SK-N-SH (cell line): ENCODE results near the gene HOXA5.

Experiments used
- CTCF ChIP-seq: fragments of 200-600 bp; sonication (generic); IDR thresholded peaks from 2 replicates; pipeline ENCODE4 v1.6.1; 2017; ENCODE audit warnings: antibody characterized with exemption, mild to moderate bottlenecking, moderate library complexity
- EP300 ChIP-seq, 2 experiments: IDR thresholded peaks; 2 replicates each; pipeline versions ENCODE4 v1.4.0 to v1.6.1; 2012; ENCODE audit warnings: borderline replicate concordance in 1 of 2, low read depth in 1 of 2, low read length in 1 of 2
- EZH2phosphoT487 ChIP-seq: fragments of 200-600 bp; sonication (generic); IDR thresholded peaks from 2 replicates; pipeline ENCODE4 v1.6.1; 2017; ENCODE audit warnings: low read depth, mixed run types, mild to moderate bottlenecking, antibody characterized with exemption, moderate library complexity, borderline replicate concordance
- GATA2 ChIP-seq: sonication (generic); formaldehyde crosslinking; IDR thresholded peaks from 2 replicates; pipeline ENCODE4 v1.5.0; 2020; ENCODE audit warnings: mild to moderate bottlenecking, missing genetic modification reagents
- MAX ChIP-seq: IDR thresholded peaks from 2 replicates; pipeline ENCODE4 v1.4.0; 2012; ENCODE audit warnings: low read depth
- RAD21 ChIP-seq: IDR thresholded peaks from 2 replicates; pipeline ENCODE4 v1.6.1; 2012; ENCODE audit warnings: mild to moderate bottlenecking, low read length
- TCF12 ChIP-seq: IDR thresholded peaks from 2 replicates; pipeline ENCODE4 v1.4.0; 2012
- TEAD4 ChIP-seq: IDR thresholded peaks from 2 replicates; pipeline ENCODE4 v1.4.0; 2012; ENCODE audit warnings: mild to moderate bottlenecking, borderline replicate concordance; ENCODE audit not compliant: insufficient read depth
- TF ChIP-seq, protein P1 (sequence below): IDR thresholded peaks from 2 replicates; pipeline ENCODE4 v1.6.1; 2012; ENCODE audit warnings: mild to moderate bottlenecking, low read depth, low read length, moderate library complexity
- TF ChIP-seq, protein P2 (sequence below): IDR thresholded peaks from 2 replicates; pipeline ENCODE4; 2012

GRCh38 chr7:27174874-27175625, 31.6 kb upstream of the HOXA5 start:
- no peak for TF ChIP-seq EZH2phosphoT487
- TF ChIP-seq CTCF: no peak
- no peak for TF ChIP-seq EP300 (IDR thresholded peaks at IDR 0.05; ENCODE audit: borderline replicate concordance in 1 of 2, low read depth in 1 of 2, low read length in 1 of 2)
- TF ChIP-seq, protein P1, sequence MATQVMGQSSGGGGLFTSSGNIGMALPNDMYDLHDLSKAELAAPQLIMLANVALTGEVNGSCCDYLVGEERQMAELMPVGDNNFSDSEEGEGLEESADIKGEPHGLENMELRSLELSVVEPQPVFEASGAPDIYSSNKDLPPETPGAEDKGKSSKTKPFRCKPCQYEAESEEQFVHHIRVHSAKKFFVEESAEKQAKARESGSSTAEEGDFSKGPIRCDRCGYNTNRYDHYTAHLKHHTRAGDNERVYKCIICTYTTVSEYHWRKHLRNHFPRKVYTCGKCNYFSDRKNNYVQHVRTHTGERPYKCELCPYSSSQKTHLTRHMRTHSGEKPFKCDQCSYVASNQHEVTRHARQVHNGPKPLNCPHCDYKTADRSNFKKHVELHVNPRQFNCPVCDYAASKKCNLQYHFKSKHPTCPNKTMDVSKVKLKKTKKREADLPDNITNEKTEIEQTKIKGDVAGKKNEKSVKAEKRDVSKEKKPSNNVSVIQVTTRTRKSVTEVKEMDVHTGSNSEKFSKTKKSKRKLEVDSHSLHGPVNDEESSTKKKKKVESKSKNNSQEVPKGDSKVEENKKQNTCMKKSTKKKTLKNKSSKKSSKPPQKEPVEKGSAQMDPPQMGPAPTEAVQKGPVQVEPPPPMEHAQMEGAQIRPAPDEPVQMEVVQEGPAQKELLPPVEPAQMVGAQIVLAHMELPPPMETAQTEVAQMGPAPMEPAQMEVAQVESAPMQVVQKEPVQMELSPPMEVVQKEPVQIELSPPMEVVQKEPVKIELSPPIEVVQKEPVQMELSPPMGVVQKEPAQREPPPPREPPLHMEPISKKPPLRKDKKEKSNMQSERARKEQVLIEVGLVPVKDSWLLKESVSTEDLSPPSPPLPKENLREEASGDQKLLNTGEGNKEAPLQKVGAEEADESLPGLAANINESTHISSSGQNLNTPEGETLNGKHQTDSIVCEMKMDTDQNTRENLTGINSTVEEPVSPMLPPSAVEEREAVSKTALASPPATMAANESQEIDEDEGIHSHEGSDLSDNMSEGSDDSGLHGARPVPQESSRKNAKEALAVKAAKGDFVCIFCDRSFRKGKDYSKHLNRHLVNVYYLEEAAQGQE: no peak
- no peak for TF ChIP-seq RAD21
- no peak for TF ChIP-seq TEAD4
- no peak for TF ChIP-seq MAX
- TF ChIP-seq GATA2 (CRISPR knock-in tag): no peak
- no peak for TF ChIP-seq TCF12
- TF ChIP-seq, protein P2, sequence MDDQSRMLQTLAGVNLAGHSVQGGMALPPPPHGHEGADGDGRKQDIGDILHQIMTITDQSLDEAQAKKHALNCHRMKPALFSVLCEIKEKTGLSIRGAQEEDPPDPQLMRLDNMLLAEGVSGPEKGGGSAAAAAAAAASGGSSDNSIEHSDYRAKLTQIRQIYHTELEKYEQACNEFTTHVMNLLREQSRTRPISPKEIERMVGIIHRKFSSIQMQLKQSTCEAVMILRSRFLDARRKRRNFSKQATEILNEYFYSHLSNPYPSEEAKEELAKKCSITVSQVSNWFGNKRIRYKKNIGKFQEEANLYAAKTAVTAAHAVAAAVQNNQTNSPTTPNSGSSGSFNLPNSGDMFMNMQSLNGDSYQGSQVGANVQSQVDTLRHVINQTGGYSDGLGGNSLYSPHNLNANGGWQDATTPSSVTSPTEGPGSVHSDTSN: no peak
